SW480 (cell line): ENCODE measurements around the gene CAMTA1.

Experiments
- DNase-seq: peaks from one replicate; pipeline ENCODE4 v3.0.0-alpha.2; 2016; ENCODE audit warnings: low spot score

CAMTA1 gene

GRCh38 chr1:7256526-7256925, 471.3 kb downstream of the CAMTA1 start:
- DNase-seq, result no peak

- no peak for DNase-seq
Measured at GRCh38 chr1:7257225-7257624, 472.0 kb downstream of the CAMTA1 start.

- DNase-seq, result no peak
Measured at GRCh38 chr1:7258589-7259135, 473.4 kb downstream of the CAMTA1 start.

- DNase-seq, result no peak
Measured at GRCh38 chr1:7259955-7260354, 474.7 kb downstream of the CAMTA1 start.

GRCh38 chr1:7261490-7261889, 476.2 kb downstream of the CAMTA1 start:
- no peak for DNase-seq

GRCh38 chr1:7262611-7263010, 477.4 kb downstream of the CAMTA1 start:
- DNase-seq, result no peak

- no peak for DNase-seq
Measured at GRCh38 chr1:7263021-7263960, 478.0 kb downstream of the CAMTA1 start.

GRCh38 chr1:7264101-7264500, 478.8 kb downstream of the CAMTA1 start:
- no peak for DNase-seq

- peak; percentile 96 for DNase-seq
Measured at GRCh38 chr1:7265771-7266371, 480.6 kb downstream of the CAMTA1 start.

- DNase-seq, result peak; percentile 8
Measured at GRCh38 chr1:7266561-7266960, 481.3 kb downstream of the CAMTA1 start.

- DNase-seq, result peak; percentile 83
Measured at GRCh38 chr1:7267493-7267892, 482.2 kb downstream of the CAMTA1 start.

- no peak for DNase-seq
Measured at GRCh38 chr1:7268983-7269382, 483.7 kb downstream of the CAMTA1 start.

GRCh38 chr1:7269525-7269924, 484.3 kb downstream of the CAMTA1 start:
- no peak for DNase-seq

GRCh38 chr1:7274256-7274655, 489.0 kb downstream of the CAMTA1 start:
- no peak for DNase-seq

GRCh38 chr1:7278045-7278444, 492.8 kb downstream of the CAMTA1 start:
- no peak for DNase-seq

GRCh38 chr1:7278827-7279765, 493.8 kb downstream of the CAMTA1 start:
- DNase-seq, result no peak

- DNase-seq, result no peak
Measured at GRCh38 chr1:7279769-7280168, 494.5 kb downstream of the CAMTA1 start.

- DNase-seq, result no peak
Measured at GRCh38 chr1:7280347-7280960, 495.2 kb downstream of the CAMTA1 start.

- DNase-seq, result no peak
Measured at GRCh38 chr1:7281821-7282220, 496.6 kb downstream of the CAMTA1 start.

- DNase-seq, result no peak
Measured at GRCh38 chr1:7284839-7285435, 499.7 kb downstream of the CAMTA1 start.

- DNase-seq, result no peak
Measured at GRCh38 chr1:7285856-7286454, 500.7 kb downstream of the CAMTA1 start.
